22Rv1 (cell line): Measurements from ENCODE around the gene STK38L.

Experiments
- CTCF ChIP-seq: fragments of 450-650 bp; IDR thresholded peaks from 2 replicates; pipeline ENCODE4 v1.5.1; 2017; ENCODE audit warnings: mild to moderate bottlenecking
- ZFX ChIP-seq: fragments of 450-650 bp; IDR thresholded peaks from 2 replicates; pipeline ENCODE4 v1.6.1; 2017; ENCODE audit warnings: antibody characterized with exemption, borderline replicate concordance

- TF ChIP-seq CTCF (no peak), ZFX (no peak)
Observed at GRCh38 chr12:27290501-27291168, 46.5 kb downstream of the STK38L start.
